ENCODE data around the gene SREK1. TPM values are rescaled to one million over a fixed set of nuclear protein-coding genes. Genes with fewer than 3 reads are reported as not detected.

Gene SREK1
- total and polyA plus RNA-seq, 9 of the 15 experiments (the other 6 are each of a cell fraction or from before 2014, with no cell fraction given), result 40.8 to 128 (median 81.9) TPM

DNA sequence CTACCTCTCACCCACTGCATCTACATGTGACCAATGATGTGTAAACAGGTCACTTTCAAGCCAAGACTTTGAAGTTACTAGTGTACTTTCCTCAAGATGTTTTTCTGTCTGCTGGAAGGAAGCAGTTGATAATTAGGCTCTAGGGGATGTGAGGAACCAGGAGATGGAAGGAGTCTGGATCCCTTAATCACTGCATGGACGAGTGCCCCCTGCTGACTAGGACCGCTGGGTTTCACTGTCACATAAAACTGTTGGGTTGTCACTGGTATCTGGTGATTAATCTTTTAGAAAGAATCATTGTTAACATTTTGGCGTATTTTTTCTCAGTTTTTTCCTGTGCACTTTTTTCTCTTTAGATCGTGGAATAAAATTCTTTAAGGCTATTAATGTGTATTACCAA lies 79.5 kb downstream of the SREK1 start:
- in situ Hi-C loops (cut with MboI) (no loop called here), intact Hi-C loops (cut with micrococcal nuclease) (no loop called here)
- Histone ChIP-seq H3K9me1 (ENCODE audit: control insufficient read depth, insufficient read depth, low read length) (no peaks in the 10 kb centered on the region), H2AFZ (ENCODE audit: low read depth, low read length) (no peak overlapping the region), H3K4me1 (replicated peaks in 1 of 2; ENCODE audit: control insufficient read depth in 2 of 2, insufficient read depth in 2 of 2, low read length in 2 of 2) (no peaks in the 10 kb centered on the region; a peak in 1 of 5 replicates), H3K9me3 (replicated peaks; ENCODE audit: control insufficient read depth, insufficient read depth, low read depth, low read length) (no peaks in the 10 kb centered on the region), H3K36me3 (ENCODE audit: control insufficient read depth, insufficient read depth, low read length) (no peaks in the 10 kb centered on the region), H3K27ac (ENCODE audit: extremely low read depth, low read depth, low read length) (no peak overlapping the region), H3K4me3 (no peak overlapping the region), H3K27me3 (ENCODE audit: control insufficient read depth in 2 of 2, insufficient read depth in 2 of 2, low read length in 2 of 2) (peaks cover 3% of the 10 kb centered on the region in 2 experiments; a peak in 1 of 5 replicates), H3K9ac (ENCODE audit: insufficient read depth in 1 of 2, low read depth in 2 of 2, low read length in 2 of 2) (no peak overlapping the region), H3K4me2 (ENCODE audit: insufficient read depth, low read length) (no peak overlapping the region), H4K20me1 (replicated peaks; ENCODE audit: control insufficient read depth, insufficient read depth, low read length) (no peaks in the 10 kb centered on the region), H3K79me2 (ENCODE audit: control insufficient read depth, insufficient read depth, low read length) (no peaks in the 10 kb centered on the region)
- 3% methylated on average over 4 of the region's 4 CpGs for WGBS (ENCODE audit: insufficient coverage, low coverage, missing lambda C conversion rate)
- FAIRE-seq, result peak; percentile 55
- no TSS peak for BruUV-seq (replicated peaks)
- POLR2A ChIA-PET, result interaction anchor here (1.0 kb wide), 1 partner anchor 42 kb away, joined by 3 read pairs; no protein-coding TSS in a partner anchor
- peak; percentile 28 to 58 (median 38) for DNase-seq (ENCODE audit: extremely low read depth in 1 of 4, low spot score in 3 of 4)
- CTCF ChIA-PET (ENCODE audit: low intra/inter-chr PET ratio), result interaction anchor here (1.2 kb wide), 1 partner anchor 49 kb away, joined by 4 read pairs; no protein-coding TSS in a partner anchor
- peak; percentile 90 for ATAC-seq
- TF ChIP-seq RCOR1 (IDR thresholded peaks at IDR 0.05; ENCODE audit: borderline replicate concordance in 1 of 2, low read depth in 2 of 2, low read length in 2 of 2) (0 out of 4 replicates have a peak, but pooled peaks of 1 of the 2 experiments have one; percentile 15), ZNF232 (CRISPR knock-in tag; IDR thresholded peaks at IDR 0.05) (no peak), ZSCAN29 (IDR thresholded peaks at IDR 0.05) (no peak), SNIP1 (IDR thresholded peaks at IDR 0.05; ENCODE audit: low read depth) (no peak), PBX2 (CRISPR knock-in tag; IDR thresholded peaks at IDR 0.05; ENCODE audit: low read depth) (no peak), PBX2 (tag; conservative IDR thresholded peaks at IDR 0.05; ENCODE audit: low read depth) (peak; percentile 36; the same call in 1 of the 2 replicates), RBM34 (IDR thresholded peaks at IDR 0.05; ENCODE audit: borderline replicate concordance, insufficient read depth, low read length) (no peak), NFXL1 (CRISPR knock-in tag; IDR thresholded peaks at IDR 0.05) (no peak), SMC3 (conservative IDR thresholded peaks at IDR 0.05; ENCODE audit: insufficient read depth, low read depth, low read length) (0 out of 2 replicates have a peak, but pooled peaks have one; percentile 27), ZFP1 (CRISPR knock-in tag; IDR thresholded peaks at IDR 0.05) (no peak)
- TF ChIP-seq, protein P1, sequence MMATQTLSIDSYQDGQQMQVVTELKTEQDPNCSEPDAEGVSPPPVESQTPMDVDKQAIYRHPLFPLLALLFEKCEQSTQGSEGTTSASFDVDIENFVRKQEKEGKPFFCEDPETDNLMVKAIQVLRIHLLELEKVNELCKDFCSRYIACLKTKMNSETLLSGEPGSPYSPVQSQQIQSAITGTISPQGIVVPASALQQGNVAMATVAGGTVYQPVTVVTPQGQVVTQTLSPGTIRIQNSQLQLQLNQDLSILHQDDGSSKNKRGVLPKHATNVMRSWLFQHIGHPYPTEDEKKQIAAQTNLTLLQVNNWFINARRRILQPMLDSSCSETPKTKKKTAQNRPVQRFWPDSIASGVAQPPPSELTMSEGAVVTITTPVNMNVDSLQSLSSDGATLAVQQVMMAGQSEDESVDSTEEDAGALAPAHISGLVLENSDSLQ (IDR thresholded peaks at IDR 0.05), result peak; percentile 40; the same call in 1 of the 2 replicates
